ENCODE data around the gene CDC26.

- no peak for TF ChIP-seq CTCF (IDR thresholded peaks at IDR 0.05; ENCODE audit: insufficient read depth, low read length, poor library complexity, severe bottlenecking)
- TF ChIP-seq EZH2phosphoT487 (conservative IDR thresholded peaks at IDR 0.05; ENCODE audit: low read length): no peak
Observed at GRCh38 chr9:113227436-113227835, 47.9 kb downstream of the CDC26 start.

All from SU-DHL-6 (cell line).